WTC11 (cell line): ENCODE results near the gene PPP2R1B. TPM values are rescaled to one million over a fixed set of nuclear protein-coding genes. Genes with fewer than 3 reads are reported as not detected.

Experiments used
- ATAC-seq: fragments of 200-7000 bp; cut with Tn5 transposase; 2 replicates; pipeline ENCODE4 v1.10.0; 2021; ENCODE audit warnings: mild to moderate bottlenecking, moderate library complexity
- CTCF ChIA-PET: fragments of 300-600 bp; sonication (Branson Sonifier 250); formaldehyde crosslinking; loops from one replicate; lab custom pipeline; 2021; ENCODE audit warnings: antibody characterized with exemption; lab: Charles Lee
- POLR2A ChIA-PET: fragments of 350-600 bp; sonication (Branson Sonifier 250); formaldehyde crosslinking; loops from one replicate; lab custom pipeline; 2021; ENCODE audit warnings: antibody characterized with exemption; lab: Charles Lee
- DNase-seq: peaks from one replicate; pipeline ENCODE4 v3.0.0; 2021; ENCODE audit warnings: low spot score
- H3K27ac Mint-ChIP-seq: 2 replicates; pipeline ENCODE4 v1.8.0; 2021; ENCODE audit warnings: mixed read lengths
- H3K27me3 Mint-ChIP-seq: 2 replicates; pipeline ENCODE4 v1.8.0; 2021; ENCODE audit warnings: low read depth, mild to moderate bottlenecking, moderate library complexity, mixed read lengths
- H3K36me3 Mint-ChIP-seq: 2 replicates; pipeline ENCODE4 v1.8.0; 2021; ENCODE audit warnings: mixed read lengths
- H3K4me1 Mint-ChIP-seq: 2 replicates; pipeline ENCODE4 v1.8.0; 2022; ENCODE audit warnings: mixed read lengths
- H3K4me3 Mint-ChIP-seq: 2 replicates; pipeline ENCODE4 v1.8.0; 2021; ENCODE audit warnings: mild to moderate bottlenecking, moderate library complexity, mixed read lengths
- H3K9me3 Mint-ChIP-seq: 2 replicates; pipeline ENCODE4 v1.8.0; 2021; ENCODE audit warnings: mixed read lengths
- CBFB ChIP-seq: sonication (generic); formaldehyde crosslinking; IDR thresholded peaks from 2 replicates; pipeline ENCODE4 v1.8.1; 2022; ENCODE audit warnings: mild to moderate bottlenecking, low read depth, missing genetic modification reagents
- CREB1 ChIP-seq: sonication (generic); formaldehyde crosslinking; IDR thresholded peaks from 2 replicates; pipeline ENCODE4 v1.8.0; 2023; ENCODE audit warnings: mild to moderate bottlenecking, missing genetic modification reagents
- FOXK1 ChIP-seq: sonication (generic); formaldehyde crosslinking; IDR thresholded peaks from 2 replicates; pipeline ENCODE4 v1.8.0; 2022; ENCODE audit warnings: mild to moderate bottlenecking, moderate library complexity, missing genetic modification reagents
- IRF2 ChIP-seq: sonication (generic); formaldehyde crosslinking; IDR thresholded peaks from 2 replicates; pipeline ENCODE4 v1.8.0; 2022; ENCODE audit warnings: low read depth, missing genetic modification reagents, borderline replicate concordance
- NFATC4 ChIP-seq: fragments of 250-450 bp; sonication (Bioruptor Pico); IDR thresholded peaks from 2 replicates; pipeline ENCODE4 v1.9.0; 2021; ENCODE audit warnings: mild to moderate bottlenecking
- SOX15 ChIP-seq: fragments of 250-450 bp; sonication (Bioruptor Pico); IDR thresholded peaks from 2 replicates; pipeline ENCODE4 v1.9.0; 2021; ENCODE audit warnings: mild to moderate bottlenecking
- TP53 ChIP-seq: sonication (generic); formaldehyde crosslinking; IDR thresholded peaks from 2 replicates; pipeline ENCODE4 v1.8.1; 2023; ENCODE audit warnings: mild to moderate bottlenecking, missing genetic modification reagents
- ZNF317 ChIP-seq: sonication (generic); formaldehyde crosslinking; IDR thresholded peaks from 2 replicates; pipeline ENCODE4 v1.8.1; 2023; ENCODE audit warnings: low read depth, mild to moderate bottlenecking, moderate library complexity, missing genetic modification reagents, borderline replicate concordance
- ZNF416 ChIP-seq: fragments of 250-450 bp; sonication (Bioruptor Pico); IDR thresholded peaks from 2 replicates; pipeline ENCODE4 v1.9.0; 2021; ENCODE audit warnings: mild to moderate bottlenecking, inconsistent platforms
- ZNF423 ChIP-seq: fragments of 250-450 bp; sonication (Bioruptor Pico); IDR thresholded peaks from 2 replicates; pipeline ENCODE4 v2.1.2; 2022; ENCODE audit warnings: mild to moderate bottlenecking, moderate library complexity
- ZNF671 ChIP-seq: fragments of 250-450 bp; sonication (Bioruptor Pico); IDR thresholded peaks from 2 replicates; pipeline ENCODE4 v1.8.0; 2021; ENCODE audit warnings: mild to moderate bottlenecking
- total RNA-seq: library from RNA; stranded (reverse); gene quantifications from 3 replicates; pipeline ENCODE4 v1.2.3, GENCODE V29; 2021
- TF ChIP-seq, protein P1 (sequence below): fragments of 250-450 bp; sonication (Bioruptor Pico); IDR thresholded peaks from 2 replicates; pipeline ENCODE4 v1.9.0; 2021; ENCODE audit warnings: mild to moderate bottlenecking
- TF ChIP-seq, protein P2 (sequence below): sonication (generic); formaldehyde crosslinking; IDR thresholded peaks from 2 replicates; pipeline ENCODE4 v1.8.1; 2023; ENCODE audit warnings: mild to moderate bottlenecking, missing genetic modification reagents
- TF ChIP-seq, protein P3 (sequence below): sonication (generic); formaldehyde crosslinking; IDR thresholded peaks from 2 replicates; pipeline ENCODE4 v1.8.0; 2022; ENCODE audit warnings: mild to moderate bottlenecking, missing genetic modification reagents
- TF ChIP-seq, protein P4 (sequence below): fragments of 250-450 bp; sonication (Bioruptor Pico); IDR thresholded peaks from 2 replicates; pipeline ENCODE4 v1.9.0; 2021; ENCODE audit warnings: moderate library complexity, mild to moderate bottlenecking, inconsistent platforms, borderline replicate concordance
- TF ChIP-seq, protein P5 (sequence below): sonication (generic); formaldehyde crosslinking; conservative IDR thresholded peaks from 2 replicates; pipeline ENCODE4 v1.8.1; 2022; ENCODE audit warnings: mild to moderate bottlenecking, missing genetic modification reagents
- TF ChIP-seq, protein P6 (sequence below): fragments of 250-450 bp; sonication (Bioruptor Pico); IDR thresholded peaks from 2 replicates; pipeline ENCODE4 v1.8.0; 2021; ENCODE audit warnings: mild to moderate bottlenecking
- TF ChIP-seq, protein P7 (sequence below): sonication (generic); formaldehyde crosslinking; conservative IDR thresholded peaks from 2 replicates; pipeline ENCODE4 v1.8.1; 2023; ENCODE audit warnings: mild to moderate bottlenecking, low read depth, missing genetic modification reagents, moderate library complexity

PPP2R1B gene
- total RNA-seq, 1 experiment from 2014 or later, result 87.7 TPM

DNA sequence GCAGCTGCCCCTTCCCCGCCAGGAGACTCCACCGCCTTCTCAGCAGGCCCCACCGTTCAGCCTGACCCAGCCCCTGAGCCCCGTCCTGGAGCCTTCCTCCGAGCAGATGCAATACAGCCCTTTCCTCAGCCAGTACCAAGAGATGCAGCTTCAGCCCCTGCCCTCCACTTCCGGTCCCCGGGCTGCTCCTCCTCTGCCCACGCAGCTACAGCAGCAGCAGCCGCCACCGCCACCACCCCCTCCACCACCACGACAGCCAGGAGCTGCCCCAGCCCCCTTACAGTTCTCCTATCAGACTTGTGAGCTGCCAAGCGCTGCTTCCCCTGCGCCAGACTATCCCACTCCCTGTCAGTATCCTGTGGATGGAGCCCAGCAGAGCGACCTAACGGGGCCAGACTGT lies 42.6 kb downstream of the PPP2R1B start:
- Mint-ChIP-seq H3K4me1 (peaks cover 24% of the 10 kb centered on the region), H3K9me3 (no peaks in the 10 kb centered on the region), H3K36me3 (peaks cover 39% of the 10 kb centered on the region), H3K4me3 (no peak overlapping the region), H3K27ac (peak overlapping the region; percentile 78; the same call in 1 of the 2 replicates), H3K27me3 (no peaks in the 10 kb centered on the region)
- TF ChIP-seq, protein P1, sequence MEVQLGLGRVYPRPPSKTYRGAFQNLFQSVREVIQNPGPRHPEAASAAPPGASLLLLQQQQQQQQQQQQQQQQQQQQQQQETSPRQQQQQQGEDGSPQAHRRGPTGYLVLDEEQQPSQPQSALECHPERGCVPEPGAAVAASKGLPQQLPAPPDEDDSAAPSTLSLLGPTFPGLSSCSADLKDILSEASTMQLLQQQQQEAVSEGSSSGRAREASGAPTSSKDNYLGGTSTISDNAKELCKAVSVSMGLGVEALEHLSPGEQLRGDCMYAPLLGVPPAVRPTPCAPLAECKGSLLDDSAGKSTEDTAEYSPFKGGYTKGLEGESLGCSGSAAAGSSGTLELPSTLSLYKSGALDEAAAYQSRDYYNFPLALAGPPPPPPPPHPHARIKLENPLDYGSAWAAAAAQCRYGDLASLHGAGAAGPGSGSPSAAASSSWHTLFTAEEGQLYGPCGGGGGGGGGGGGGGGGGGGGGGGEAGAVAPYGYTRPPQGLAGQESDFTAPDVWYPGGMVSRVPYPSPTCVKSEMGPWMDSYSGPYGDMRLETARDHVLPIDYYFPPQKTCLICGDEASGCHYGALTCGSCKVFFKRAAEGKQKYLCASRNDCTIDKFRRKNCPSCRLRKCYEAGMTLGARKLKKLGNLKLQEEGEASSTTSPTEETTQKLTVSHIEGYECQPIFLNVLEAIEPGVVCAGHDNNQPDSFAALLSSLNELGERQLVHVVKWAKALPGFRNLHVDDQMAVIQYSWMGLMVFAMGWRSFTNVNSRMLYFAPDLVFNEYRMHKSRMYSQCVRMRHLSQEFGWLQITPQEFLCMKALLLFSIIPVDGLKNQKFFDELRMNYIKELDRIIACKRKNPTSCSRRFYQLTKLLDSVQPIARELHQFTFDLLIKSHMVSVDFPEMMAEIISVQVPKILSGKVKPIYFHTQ (CRISPR knock-in tag), result no peak
- TF ChIP-seq, protein P2, sequence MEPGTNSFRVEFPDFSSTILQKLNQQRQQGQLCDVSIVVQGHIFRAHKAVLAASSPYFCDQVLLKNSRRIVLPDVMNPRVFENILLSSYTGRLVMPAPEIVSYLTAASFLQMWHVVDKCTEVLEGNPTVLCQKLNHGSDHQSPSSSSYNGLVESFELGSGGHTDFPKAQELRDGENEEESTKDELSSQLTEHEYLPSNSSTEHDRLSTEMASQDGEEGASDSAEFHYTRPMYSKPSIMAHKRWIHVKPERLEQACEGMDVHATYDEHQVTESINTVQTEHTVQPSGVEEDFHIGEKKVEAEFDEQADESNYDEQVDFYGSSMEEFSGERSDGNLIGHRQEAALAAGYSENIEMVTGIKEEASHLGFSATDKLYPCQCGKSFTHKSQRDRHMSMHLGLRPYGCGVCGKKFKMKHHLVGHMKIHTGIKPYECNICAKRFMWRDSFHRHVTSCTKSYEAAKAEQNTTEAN (CRISPR knock-in tag), result no peak
- DNase-seq (no peak), ATAC-seq (peak; percentile 81)
- CTCF ChIA-PET, result interaction anchor here (0.6 to 2.3 kb wide), 7 partner anchors 10 to 277 kb away, joined by 3 to 11 read pairs (median 4); no protein-coding TSS in a partner anchor
- POLR2A ChIA-PET, result interaction anchor here (0.6 kb wide), 1 partner anchor 116 kb away, joined by 3 read pairs; no protein-coding TSS in a partner anchor

DNA sequence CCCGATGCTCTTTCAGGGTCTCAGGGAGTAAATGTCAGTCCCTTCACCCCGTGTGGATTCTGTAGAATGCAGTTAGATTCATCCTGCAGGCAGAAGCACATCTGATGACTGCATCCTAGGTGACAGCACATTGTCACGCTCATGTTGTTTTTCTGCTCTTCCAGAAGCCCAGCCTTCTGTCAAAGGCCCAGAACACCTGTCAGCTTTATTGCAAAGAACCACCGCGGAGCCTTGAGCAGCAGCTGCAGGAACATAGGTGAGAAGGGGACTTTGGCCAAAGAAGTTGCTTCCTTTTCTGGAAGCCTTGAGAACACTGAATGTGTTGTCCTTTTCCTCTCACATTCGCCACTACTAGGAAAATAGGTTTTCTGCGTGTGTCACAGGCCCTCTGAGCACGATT lies 43.7 kb downstream of the PPP2R1B start:
- Mint-ChIP-seq H3K27ac (no peak overlapping the region; the same call in 1 of the 2 replicates), H3K27me3 (no peaks in the 10 kb centered on the region), H3K4me3 (no peak overlapping the region), H3K9me3 (no peaks in the 10 kb centered on the region), H3K36me3 (peaks cover 39% of the 10 kb centered on the region), H3K4me1 (peaks cover 30% of the 10 kb centered on the region)
- DNase-seq (no peak), ATAC-seq (no peak)
- ChIA-PET CTCF (interaction anchor here (2.2 to 2.3 kb wide), 2 partner anchors 55 to 118 kb away, joined by 9 to 11 read pairs; no protein-coding TSS in a partner anchor), POLR2A (no interaction called here)
- TF ChIP-seq, protein P3, sequence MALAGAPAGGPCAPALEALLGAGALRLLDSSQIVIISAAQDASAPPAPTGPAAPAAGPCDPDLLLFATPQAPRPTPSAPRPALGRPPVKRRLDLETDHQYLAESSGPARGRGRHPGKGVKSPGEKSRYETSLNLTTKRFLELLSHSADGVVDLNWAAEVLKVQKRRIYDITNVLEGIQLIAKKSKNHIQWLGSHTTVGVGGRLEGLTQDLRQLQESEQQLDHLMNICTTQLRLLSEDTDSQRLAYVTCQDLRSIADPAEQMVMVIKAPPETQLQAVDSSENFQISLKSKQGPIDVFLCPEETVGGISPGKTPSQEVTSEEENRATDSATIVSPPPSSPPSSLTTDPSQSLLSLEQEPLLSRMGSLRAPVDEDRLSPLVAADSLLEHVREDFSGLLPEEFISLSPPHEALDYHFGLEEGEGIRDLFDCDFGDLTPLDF (CRISPR knock-in tag), result no peak
- TF ChIP-seq NFATC4 (CRISPR knock-in tag) (no peak), FOXK1 (CRISPR knock-in tag) (no peak), TP53 (CRISPR knock-in tag) (no peak)

DNA sequence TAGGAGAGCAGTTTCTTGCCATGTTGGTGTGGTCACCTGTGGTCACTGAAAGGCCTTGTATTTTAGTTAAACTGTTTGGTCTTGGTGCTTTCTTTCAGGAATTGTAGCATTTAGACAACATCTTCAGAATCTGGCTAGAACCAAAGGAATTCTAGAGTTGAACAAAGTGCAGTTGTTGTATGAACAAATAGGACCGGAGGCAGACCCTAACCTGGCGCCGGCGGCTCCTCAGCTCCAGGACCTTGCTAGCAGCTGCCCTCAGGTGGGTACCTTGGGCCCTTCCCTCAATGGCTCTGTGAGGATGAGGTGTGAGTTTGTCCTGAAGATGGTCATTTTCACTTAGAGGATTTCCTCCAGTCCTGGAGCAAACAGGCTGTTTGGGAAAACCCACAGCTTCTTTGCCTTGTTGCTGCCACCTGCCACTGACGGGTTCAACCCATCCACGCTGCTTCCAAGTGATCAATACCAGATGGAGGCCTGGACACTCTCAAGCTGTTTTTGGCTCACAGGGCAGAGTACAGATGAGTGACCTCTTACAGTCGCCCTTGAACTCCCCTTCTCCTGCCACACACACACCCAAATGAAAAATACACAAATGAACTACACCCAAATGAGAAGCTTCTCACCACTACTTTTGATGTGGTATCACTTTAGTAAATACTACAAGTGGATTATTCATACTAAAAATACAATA lies 45.2 kb downstream of the PPP2R1B start:
- no peak overlapping the region for H3K4me3 Mint-ChIP-seq
- no peak for ATAC-seq
- peaks cover 30% of the 10 kb centered on the region for H3K4me1 Mint-ChIP-seq
- no peaks in the 10 kb centered on the region for H3K27me3 Mint-ChIP-seq
- no peak overlapping the region for H3K27ac Mint-ChIP-seq
- H3K36me3 Mint-ChIP-seq, result peaks cover 34% of the 10 kb centered on the region
- no peaks in the 10 kb centered on the region for H3K9me3 Mint-ChIP-seq
- CTCF ChIA-PET, result no interaction called here
- DNase-seq, result no peak
- POLR2A ChIA-PET, result no interaction called here
- TF ChIP-seq ZNF423 (no peak), ZNF416 (CRISPR knock-in tag) (no peak), CBFB (CRISPR knock-in tag) (no peak), IRF2 (CRISPR knock-in tag) (no peak), ZNF317 (CRISPR knock-in tag) (no peak), SOX15 (CRISPR knock-in tag) (no peak), CREB1 (CRISPR knock-in tag) (no peak), ZNF671 (CRISPR knock-in tag) (no peak)
- TF ChIP-seq, protein P4, sequence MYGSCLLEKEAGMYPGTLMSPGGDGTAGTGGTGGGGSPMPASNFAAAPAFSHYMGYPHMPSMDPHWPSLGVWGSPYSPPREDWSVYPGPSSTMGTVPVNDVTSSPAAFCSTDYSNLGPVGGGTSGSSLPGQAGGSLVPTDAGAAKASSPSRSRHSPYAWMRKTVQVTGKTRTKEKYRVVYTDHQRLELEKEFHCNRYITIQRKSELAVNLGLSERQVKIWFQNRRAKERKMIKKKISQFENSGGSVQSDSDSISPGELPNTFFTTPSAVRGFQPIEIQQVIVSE (CRISPR knock-in tag), result no peak
- TF ChIP-seq, protein P5, sequence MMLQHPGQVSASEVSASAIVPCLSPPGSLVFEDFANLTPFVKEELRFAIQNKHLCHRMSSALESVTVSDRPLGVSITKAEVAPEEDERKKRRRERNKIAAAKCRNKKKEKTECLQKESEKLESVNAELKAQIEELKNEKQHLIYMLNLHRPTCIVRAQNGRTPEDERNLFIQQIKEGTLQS, result no peak
- TF ChIP-seq, protein P2 (CRISPR knock-in tag), result no peak
- TF ChIP-seq, protein P6, sequence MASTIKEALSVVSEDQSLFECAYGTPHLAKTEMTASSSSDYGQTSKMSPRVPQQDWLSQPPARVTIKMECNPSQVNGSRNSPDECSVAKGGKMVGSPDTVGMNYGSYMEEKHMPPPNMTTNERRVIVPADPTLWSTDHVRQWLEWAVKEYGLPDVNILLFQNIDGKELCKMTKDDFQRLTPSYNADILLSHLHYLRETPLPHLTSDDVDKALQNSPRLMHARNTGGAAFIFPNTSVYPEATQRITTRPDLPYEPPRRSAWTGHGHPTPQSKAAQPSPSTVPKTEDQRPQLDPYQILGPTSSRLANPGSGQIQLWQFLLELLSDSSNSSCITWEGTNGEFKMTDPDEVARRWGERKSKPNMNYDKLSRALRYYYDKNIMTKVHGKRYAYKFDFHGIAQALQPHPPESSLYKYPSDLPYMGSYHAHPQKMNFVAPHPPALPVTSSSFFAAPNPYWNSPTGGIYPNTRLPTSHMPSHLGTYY (CRISPR knock-in tag), result no peak
- TF ChIP-seq, protein P7, sequence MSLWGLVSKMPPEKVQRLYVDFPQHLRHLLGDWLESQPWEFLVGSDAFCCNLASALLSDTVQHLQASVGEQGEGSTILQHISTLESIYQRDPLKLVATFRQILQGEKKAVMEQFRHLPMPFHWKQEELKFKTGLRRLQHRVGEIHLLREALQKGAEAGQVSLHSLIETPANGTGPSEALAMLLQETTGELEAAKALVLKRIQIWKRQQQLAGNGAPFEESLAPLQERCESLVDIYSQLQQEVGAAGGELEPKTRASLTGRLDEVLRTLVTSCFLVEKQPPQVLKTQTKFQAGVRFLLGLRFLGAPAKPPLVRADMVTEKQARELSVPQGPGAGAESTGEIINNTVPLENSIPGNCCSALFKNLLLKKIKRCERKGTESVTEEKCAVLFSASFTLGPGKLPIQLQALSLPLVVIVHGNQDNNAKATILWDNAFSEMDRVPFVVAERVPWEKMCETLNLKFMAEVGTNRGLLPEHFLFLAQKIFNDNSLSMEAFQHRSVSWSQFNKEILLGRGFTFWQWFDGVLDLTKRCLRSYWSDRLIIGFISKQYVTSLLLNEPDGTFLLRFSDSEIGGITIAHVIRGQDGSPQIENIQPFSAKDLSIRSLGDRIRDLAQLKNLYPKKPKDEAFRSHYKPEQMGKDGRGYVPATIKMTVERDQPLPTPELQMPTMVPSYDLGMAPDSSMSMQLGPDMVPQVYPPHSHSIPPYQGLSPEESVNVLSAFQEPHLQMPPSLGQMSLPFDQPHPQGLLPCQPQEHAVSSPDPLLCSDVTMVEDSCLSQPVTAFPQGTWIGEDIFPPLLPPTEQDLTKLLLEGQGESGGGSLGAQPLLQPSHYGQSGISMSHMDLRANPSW (CRISPR knock-in tag), result no peak
